GM18951 (cell line): Measurements from ENCODE around the gene FCGR3B.
"Not testable (repeated sequence)": the region's sequence is repeated elsewhere in the genome, so short reads cannot be mapped to it uniquely, and the experiment has no call there.

Experiments
- in situ Hi-C: fragments of 300-500 bp; cut with MboI; formaldehyde crosslinking; loops from one replicate; pipeline ENCODE4 v1.12.0; 2022; ENCODE audit warnings: low sequenced_read_pairs, mixed read lengths, inconsistent platforms; ENCODE audit not compliant: unreplicated experiment

The FCGR3B gene

GRCh38 chr1:161579856-161580507 lies 51.0 kb downstream of the FCGR3B start:
- in situ Hi-C loops, result not testable (repeated sequence)

GRCh38 chr1:161576676-161577075 lies 54.3 kb downstream of the FCGR3B start:
- in situ Hi-C loops, result not testable (repeated sequence)
